BLaER1 (cell line): ENCODE results near the gene HMGB4.

Source experiments
- H3K27ac ChIP-seq: shearing (Covaris generic); formaldehyde crosslinking; 2 replicates; pipeline ENCODE4 v1.8.1; 2022
- H3K27me3 ChIP-seq: shearing (Covaris generic); formaldehyde crosslinking; 2 replicates; pipeline ENCODE4 v1.8.1; 2022
- H3K36me3 ChIP-seq: shearing (Covaris generic); formaldehyde crosslinking; 2 replicates; pipeline ENCODE4 v1.8.1; 2022
- H3K4me1 ChIP-seq: shearing (Covaris generic); formaldehyde crosslinking; 2 replicates; pipeline ENCODE4 v1.8.1; 2022
- H3K4me2 ChIP-seq: shearing (Covaris generic); formaldehyde crosslinking; 2 replicates; pipeline ENCODE4 v1.8.1; 2022
- H3K4me3 ChIP-seq: shearing (Covaris generic); formaldehyde crosslinking; 2 replicates; pipeline ENCODE4 v1.8.1; 2022
- H3K9ac ChIP-seq: shearing (Covaris generic); formaldehyde crosslinking; 2 replicates; pipeline ENCODE4 v1.8.1; 2022
- H3K9me3 ChIP-seq: shearing (Covaris generic); formaldehyde crosslinking; 2 replicates; pipeline ENCODE4 v1.8.1; 2022
- H4K20me1 ChIP-seq: shearing (Covaris generic); formaldehyde crosslinking; 2 replicates; pipeline ENCODE4 v1.8.1; 2022
- Cebpa-rat ChIP-seq: shearing (Covaris generic); IDR thresholded peaks from 2 replicates; pipeline ENCODE4 v1.8.1; 2022

The HMGB4 gene

GRCh38 chr1:33844166-33844565 is 19.7 kb upstream of the HMGB4 start:
- no peaks in the 10 kb centered on the region for H3K27me3 ChIP-seq
- no peak overlapping the region for H3K4me3 ChIP-seq
- TF ChIP-seq Cebpa-rat: no peak

GRCh38 chr1:33846861-33847260 is 17.0 kb upstream of the HMGB4 start:
- Histone ChIP-seq H3K4me3 (no peak overlapping the region), H3K9ac (no peak overlapping the region), H3K4me1 (no peaks in the 10 kb centered on the region), H3K9me3 (no peaks in the 10 kb centered on the region), H3K36me3 (no peaks in the 10 kb centered on the region), H4K20me1 (no peaks in the 10 kb centered on the region), H3K27me3 (no peaks in the 10 kb centered on the region), H3K4me2 (no peak overlapping the region), H3K27ac (no peak overlapping the region)
- TF ChIP-seq Cebpa-rat: no peak

More at GRCh38 chr1:33844166-33844565, 19.7 kb upstream of the HMGB4 start:
- no peaks in the 10 kb centered on the region for H4K20me1 ChIP-seq
- H3K9me3 ChIP-seq: no peaks in the 10 kb centered on the region
- H3K4me1 ChIP-seq: no peaks in the 10 kb centered on the region
- no peak overlapping the region for H3K4me2 ChIP-seq
- H3K36me3 ChIP-seq: no peaks in the 10 kb centered on the region
- H3K27ac ChIP-seq: no peak overlapping the region
- H3K9ac ChIP-seq: no peak overlapping the region

GRCh38 chr1:33848205-33848937 is 15.5 kb upstream of the HMGB4 start:
- no peak overlapping the region for H3K9ac ChIP-seq
- no peaks in the 10 kb centered on the region for H4K20me1 ChIP-seq
- H3K36me3 ChIP-seq: no peaks in the 10 kb centered on the region
- no peaks in the 10 kb centered on the region for H3K27me3 ChIP-seq
- no peaks in the 10 kb centered on the region for H3K9me3 ChIP-seq
- no peak overlapping the region for H3K27ac ChIP-seq
- no peak overlapping the region for H3K4me2 ChIP-seq
- H3K4me3 ChIP-seq: no peak overlapping the region
- no peak for TF ChIP-seq Cebpa-rat
- no peaks in the 10 kb centered on the region for H3K4me1 ChIP-seq

- Histone ChIP-seq H3K36me3 (no peaks in the 10 kb centered on the region), H3K4me2 (no peak overlapping the region), H3K27me3 (no peaks in the 10 kb centered on the region), H3K4me1 (no peaks in the 10 kb centered on the region), H4K20me1 (no peaks in the 10 kb centered on the region), H3K4me3 (no peak overlapping the region), H3K9ac (no peak overlapping the region), H3K9me3 (no peaks in the 10 kb centered on the region), H3K27ac (no peak overlapping the region)
- no peak for TF ChIP-seq Cebpa-rat
Observed at GRCh38 chr1:33849211-33849610, 14.7 kb upstream of the HMGB4 start.

- Histone ChIP-seq H3K36me3 (no peaks in the 10 kb centered on the region), H3K27ac (no peak overlapping the region), H3K9ac (no peak overlapping the region), H3K9me3 (no peaks in the 10 kb centered on the region), H3K4me2 (no peak overlapping the region), H3K4me1 (0 out of 2 replicates have a peak, but pooled peaks cover 8% of the 10 kb centered on the region), H3K4me3 (no peak overlapping the region), H3K27me3 (no peaks in the 10 kb centered on the region), H4K20me1 (no peaks in the 10 kb centered on the region)
- no peak for TF ChIP-seq Cebpa-rat
Observed at GRCh38 chr1:33850481-33850880, 13.4 kb upstream of the HMGB4 start.

GRCh38 chr1:33852711-33853110 is 11.2 kb upstream of the HMGB4 start:
- Histone ChIP-seq H3K9me3 (no peaks in the 10 kb centered on the region; the same call in 1 of the 2 replicates), H4K20me1 (no peaks in the 10 kb centered on the region), H3K27me3 (no peaks in the 10 kb centered on the region), H3K4me1 (0 out of 2 replicates have a peak, but pooled peaks cover 8% of the 10 kb centered on the region), H3K27ac (no peak overlapping the region), H3K4me3 (no peak overlapping the region), H3K36me3 (no peaks in the 10 kb centered on the region), H3K9ac (no peak overlapping the region), H3K4me2 (no peak overlapping the region)
- TF ChIP-seq Cebpa-rat: no peak

GRCh38 chr1:33853431-33853830 is 10.4 kb upstream of the HMGB4 start:
- TF ChIP-seq Cebpa-rat: no peak
- H3K4me3 ChIP-seq: no peak overlapping the region
- H4K20me1 ChIP-seq: no peaks in the 10 kb centered on the region
- H3K4me1 ChIP-seq: 0 out of 2 replicates have a peak, but pooled peaks cover 8% of the 10 kb centered on the region
- no peak overlapping the region for H3K9ac ChIP-seq
- H3K9me3 ChIP-seq: no peaks in the 10 kb centered on the region; the same call in 1 of the 2 replicates
- H3K4me2 ChIP-seq: no peak overlapping the region
- no peaks in the 10 kb centered on the region for H3K36me3 ChIP-seq
- H3K27ac ChIP-seq: no peak overlapping the region
- no peaks in the 10 kb centered on the region for H3K27me3 ChIP-seq

GRCh38 chr1:33854091-33854490 is 9.8 kb upstream of the HMGB4 start:
- no peaks in the 10 kb centered on the region; the same call in 1 of the 2 replicates for H3K9me3 ChIP-seq
- H3K4me1 ChIP-seq: 0 out of 2 replicates have a peak, but pooled peaks cover 8% of the 10 kb centered on the region
- H3K36me3 ChIP-seq: no peaks in the 10 kb centered on the region
- H3K9ac ChIP-seq: no peak overlapping the region
- no peak overlapping the region for H3K4me3 ChIP-seq
- no peak overlapping the region for H3K4me2 ChIP-seq
- no peak for TF ChIP-seq Cebpa-rat
- H4K20me1 ChIP-seq: no peaks in the 10 kb centered on the region
- H3K27ac ChIP-seq: no peak overlapping the region
- no peaks in the 10 kb centered on the region for H3K27me3 ChIP-seq

- no peak overlapping the region for H3K27ac ChIP-seq
- no peaks in the 10 kb centered on the region for H3K4me1 ChIP-seq
- no peaks in the 10 kb centered on the region for H4K20me1 ChIP-seq
- no peak overlapping the region for H3K4me3 ChIP-seq
- H3K36me3 ChIP-seq: no peaks in the 10 kb centered on the region
- no peak overlapping the region for H3K4me2 ChIP-seq
- no peaks in the 10 kb centered on the region for H3K27me3 ChIP-seq
- TF ChIP-seq Cebpa-rat: no peak
- no peaks in the 10 kb centered on the region; the same call in 1 of the 2 replicates for H3K9me3 ChIP-seq
- no peak overlapping the region for H3K9ac ChIP-seq
Observed at GRCh38 chr1:33860671-33861070, 3.2 kb upstream of the HMGB4 start.

- Histone ChIP-seq H3K9ac (no peak overlapping the region), H3K27ac (no peak overlapping the region), H3K4me3 (no peak overlapping the region), H3K4me2 (no peak overlapping the region; the same call in 1 of the 2 replicates), H3K36me3 (no peaks in the 10 kb centered on the region), H3K9me3 (no peaks in the 10 kb centered on the region), H3K27me3 (no peaks in the 10 kb centered on the region), H3K4me1 (no peaks in the 10 kb centered on the region), H4K20me1 (no peaks in the 10 kb centered on the region)
- no peak for TF ChIP-seq Cebpa-rat
Observed at GRCh38 chr1:33864460-33865389, 846 bp downstream of the HMGB4 start.
